K562 (cell line): ENCODE data around the gene ABR.

Experiments
- SIX5 ChIP-seq, 2 experiments: IDR thresholded peaks; 2 replicates each; pipeline ENCODE4 v1.6.1; 2011; ENCODE audit warnings: low read length in 2 of 2, borderline replicate concordance in 1 of 2, low read depth in 1 of 2, mild to moderate bottlenecking in 1 of 2, moderate library complexity in 1 of 2; ENCODE audit not compliant: insufficient read depth in 1 of 2
- ZNF134 ChIP-seq: fragments of 250-450 bp; sonication (Bioruptor Pico); conservative IDR thresholded peaks from 2 replicates; pipeline ENCODE4 v1.4.0; 2020
- TF ChIP-seq, protein P1 (sequence below): sonication (generic); formaldehyde crosslinking; IDR thresholded peaks from 2 replicates; pipeline ENCODE4 v1.8.0; 2022; ENCODE audit warnings: missing genetic modification reagents, mild to moderate bottlenecking, borderline replicate concordance

DNA sequence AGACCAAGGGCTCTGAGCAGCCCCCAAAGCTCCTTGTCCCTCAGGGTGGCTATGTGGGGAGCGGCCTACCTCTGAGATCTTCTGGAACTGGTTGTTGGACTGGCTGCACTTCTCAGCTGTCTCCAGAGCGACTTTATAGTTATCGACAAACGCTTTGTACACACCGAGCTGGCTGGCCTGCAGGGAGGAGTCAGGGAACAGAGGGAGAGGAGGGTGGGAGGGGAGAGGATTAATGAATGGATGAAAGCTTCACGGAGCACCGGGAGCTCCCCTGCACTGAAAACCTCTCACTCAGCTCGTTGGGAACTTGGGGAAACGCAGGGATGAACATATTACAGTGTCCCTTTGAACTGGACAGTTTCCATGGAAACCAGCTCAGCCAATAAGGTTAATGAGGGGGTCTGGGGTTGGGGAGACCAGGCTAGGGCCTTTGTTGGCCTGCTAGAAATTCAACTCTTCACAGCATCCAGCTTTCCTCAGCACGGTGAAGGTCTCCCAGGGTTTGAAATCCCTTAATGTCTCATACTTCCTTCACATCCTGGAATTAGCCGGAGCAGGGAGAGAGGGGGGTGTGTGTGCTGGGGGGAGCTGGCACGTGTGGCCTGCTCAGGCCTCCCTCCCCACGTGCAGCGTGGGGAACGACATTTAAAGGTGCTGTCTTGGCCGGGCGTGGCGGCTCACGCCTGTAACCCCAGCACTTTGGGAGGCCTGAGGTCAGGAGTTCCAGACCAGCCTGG, 96.2 kb downstream of the ABR start:
- TF ChIP-seq, protein P1, sequence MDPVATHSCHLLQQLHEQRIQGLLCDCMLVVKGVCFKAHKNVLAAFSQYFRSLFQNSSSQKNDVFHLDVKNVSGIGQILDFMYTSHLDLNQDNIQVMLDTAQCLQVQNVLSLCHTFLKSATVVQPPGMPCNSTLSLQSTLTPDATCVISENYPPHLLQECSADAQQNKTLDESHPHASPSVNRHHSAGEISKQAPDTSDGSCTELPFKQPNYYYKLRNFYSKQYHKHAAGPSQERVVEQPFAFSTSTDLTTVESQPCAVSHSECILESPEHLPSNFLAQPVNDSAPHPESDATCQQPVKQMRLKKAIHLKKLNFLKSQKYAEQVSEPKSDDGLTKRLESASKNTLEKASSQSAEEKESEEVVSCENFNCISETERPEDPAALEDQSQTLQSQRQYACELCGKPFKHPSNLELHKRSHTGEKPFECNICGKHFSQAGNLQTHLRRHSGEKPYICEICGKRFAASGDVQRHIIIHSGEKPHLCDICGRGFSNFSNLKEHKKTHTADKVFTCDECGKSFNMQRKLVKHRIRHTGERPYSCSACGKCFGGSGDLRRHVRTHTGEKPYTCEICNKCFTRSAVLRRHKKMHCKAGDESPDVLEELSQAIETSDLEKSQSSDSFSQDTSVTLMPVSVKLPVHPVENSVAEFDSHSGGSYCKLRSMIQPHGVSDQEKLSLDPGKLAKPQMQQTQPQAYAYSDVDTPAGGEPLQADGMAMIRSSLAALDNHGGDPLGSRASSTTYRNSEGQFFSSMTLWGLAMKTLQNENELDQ = no peak
- no peak for TF ChIP-seq ZNF134
- no peak for TF ChIP-seq SIX5 (IDR thresholded peaks at IDR 0.05; ENCODE audit: borderline replicate concordance in 1 of 2, insufficient read depth in 1 of 2, low read depth in 1 of 2, low read length in 2 of 2)
